BE2C (cell line): ENCODE measurements around the gene RNF220.

Experiments used
- DNase-seq: peaks from one replicate; pipeline ENCODE4 v3.0.0-alpha.2; 2020
- H3K27me3 ChIP-seq: fragments of 250-450 bp; sonication (Bioruptor Pico); 2 replicates; pipeline ENCODE4 v1.5.1; 2020; ENCODE audit warnings: mild to moderate bottlenecking
- H3K36me3 ChIP-seq: fragments of 250-450 bp; sonication (Bioruptor Pico); 2 replicates; pipeline ENCODE4 v1.5.1; 2020; ENCODE audit warnings: mild to moderate bottlenecking
- H3K4me1 ChIP-seq: fragments of 250-450 bp; sonication (Bioruptor Pico); 2 replicates; pipeline ENCODE4 v1.5.1; 2020
- H3K4me3 ChIP-seq: 2 replicates; pipeline ENCODE4 v1.5.1; 2011; ENCODE audit warnings: low read depth, low read length
- H3K9me3 ChIP-seq: fragments of 250-450 bp; sonication (Bioruptor Pico); 2 replicates; pipeline ENCODE4 v1.5.1; 2020
- TF ChIP-seq, protein P1 (sequence below): IDR thresholded peaks from 2 replicates; pipeline ENCODE4 v1.5.1; 2012; ENCODE audit warnings: mild to moderate bottlenecking, low read depth, low read length

The RNF220 gene

DNA sequence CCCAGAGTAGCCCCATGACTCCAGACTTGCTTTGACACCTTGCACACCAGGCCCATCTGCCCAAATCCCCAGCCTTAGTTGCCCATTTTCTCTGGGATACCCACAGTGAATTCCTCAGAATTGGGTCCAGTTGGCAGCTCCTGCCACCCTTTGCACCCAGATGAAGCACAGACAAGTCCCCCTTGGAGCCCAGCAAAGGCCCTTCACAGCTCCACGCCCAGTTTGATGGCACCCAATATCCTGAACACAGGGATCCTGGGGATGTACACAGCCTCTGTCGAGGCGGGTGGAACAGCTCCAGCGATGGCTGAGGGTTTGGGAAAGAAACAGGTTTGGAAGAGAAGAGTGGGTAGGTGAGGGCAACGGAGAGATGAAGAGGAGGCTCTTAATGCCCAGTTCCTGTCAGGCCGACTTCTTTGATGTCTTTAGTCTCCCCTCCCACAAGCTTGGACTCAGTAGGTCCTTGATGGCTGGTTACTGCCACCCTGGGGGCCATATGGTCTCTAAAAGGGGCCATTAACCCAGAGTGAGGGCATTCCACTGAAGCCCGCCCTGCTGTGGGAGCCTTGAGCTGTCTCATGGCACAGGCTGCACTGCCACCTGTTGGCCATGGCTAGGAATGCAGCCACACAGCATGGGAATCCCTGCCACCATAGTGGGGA, 247.5 kb downstream of the RNF220 start:
- peak; percentile 67 for DNase-seq
- no peaks in the 10 kb centered on the region for H3K4me1 ChIP-seq
- no peaks in the 10 kb centered on the region for H3K9me3 ChIP-seq
- peaks cover 3% of the 10 kb centered on the region; the same call in 1 of the 2 replicates for H3K36me3 ChIP-seq
- no peak overlapping the region for H3K4me3 ChIP-seq
- H3K27me3 ChIP-seq, result no peaks in the 10 kb centered on the region
- TF ChIP-seq, protein P1, sequence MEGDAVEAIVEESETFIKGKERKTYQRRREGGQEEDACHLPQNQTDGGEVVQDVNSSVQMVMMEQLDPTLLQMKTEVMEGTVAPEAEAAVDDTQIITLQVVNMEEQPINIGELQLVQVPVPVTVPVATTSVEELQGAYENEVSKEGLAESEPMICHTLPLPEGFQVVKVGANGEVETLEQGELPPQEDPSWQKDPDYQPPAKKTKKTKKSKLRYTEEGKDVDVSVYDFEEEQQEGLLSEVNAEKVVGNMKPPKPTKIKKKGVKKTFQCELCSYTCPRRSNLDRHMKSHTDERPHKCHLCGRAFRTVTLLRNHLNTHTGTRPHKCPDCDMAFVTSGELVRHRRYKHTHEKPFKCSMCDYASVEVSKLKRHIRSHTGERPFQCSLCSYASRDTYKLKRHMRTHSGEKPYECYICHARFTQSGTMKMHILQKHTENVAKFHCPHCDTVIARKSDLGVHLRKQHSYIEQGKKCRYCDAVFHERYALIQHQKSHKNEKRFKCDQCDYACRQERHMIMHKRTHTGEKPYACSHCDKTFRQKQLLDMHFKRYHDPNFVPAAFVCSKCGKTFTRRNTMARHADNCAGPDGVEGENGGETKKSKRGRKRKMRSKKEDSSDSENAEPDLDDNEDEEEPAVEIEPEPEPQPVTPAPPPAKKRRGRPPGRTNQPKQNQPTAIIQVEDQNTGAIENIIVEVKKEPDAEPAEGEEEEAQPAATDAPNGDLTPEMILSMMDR, result peak; percentile 83

DNA sequence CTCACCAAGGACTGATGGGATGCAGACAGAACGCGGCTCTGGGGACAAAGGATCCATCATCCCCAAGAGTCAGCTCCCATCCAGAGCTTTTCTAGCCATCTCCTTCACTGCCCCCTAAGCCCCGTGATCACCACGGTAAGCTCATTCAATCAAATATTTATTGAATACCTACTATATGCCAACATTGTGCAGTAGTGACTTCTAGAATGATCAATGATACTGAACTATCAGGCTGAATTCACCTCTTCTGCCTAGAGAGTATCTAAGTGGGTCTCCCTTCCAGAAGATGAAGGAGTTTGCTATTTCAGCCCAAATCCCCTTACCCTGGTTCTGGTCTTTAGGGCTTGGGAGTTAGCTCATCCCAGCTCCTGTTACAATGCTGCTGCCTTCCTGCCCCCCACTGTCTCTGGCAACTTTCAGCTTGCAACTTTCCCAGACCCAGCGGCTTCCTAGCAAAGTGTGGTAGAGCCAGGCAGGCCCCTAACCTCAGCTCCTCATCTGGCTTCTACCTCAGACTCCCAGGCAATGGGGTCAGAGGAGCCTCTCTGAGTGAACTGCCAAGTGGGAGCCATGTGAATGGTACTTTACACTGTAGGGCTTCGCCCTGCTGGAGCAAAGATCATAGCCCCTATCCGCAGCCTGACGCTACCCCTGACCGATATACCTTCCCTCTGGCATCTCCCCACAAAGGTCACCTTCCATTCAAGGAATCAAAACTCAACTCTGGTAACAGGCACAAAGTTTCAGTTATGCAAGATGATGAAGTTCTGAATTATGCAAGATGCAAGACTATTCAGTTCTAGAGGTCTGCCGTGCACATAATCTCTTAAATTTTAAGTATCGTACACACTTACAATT, 248.3 kb downstream of the RNF220 start:
- no peaks in the 10 kb centered on the region for H3K27me3 ChIP-seq

DNA sequence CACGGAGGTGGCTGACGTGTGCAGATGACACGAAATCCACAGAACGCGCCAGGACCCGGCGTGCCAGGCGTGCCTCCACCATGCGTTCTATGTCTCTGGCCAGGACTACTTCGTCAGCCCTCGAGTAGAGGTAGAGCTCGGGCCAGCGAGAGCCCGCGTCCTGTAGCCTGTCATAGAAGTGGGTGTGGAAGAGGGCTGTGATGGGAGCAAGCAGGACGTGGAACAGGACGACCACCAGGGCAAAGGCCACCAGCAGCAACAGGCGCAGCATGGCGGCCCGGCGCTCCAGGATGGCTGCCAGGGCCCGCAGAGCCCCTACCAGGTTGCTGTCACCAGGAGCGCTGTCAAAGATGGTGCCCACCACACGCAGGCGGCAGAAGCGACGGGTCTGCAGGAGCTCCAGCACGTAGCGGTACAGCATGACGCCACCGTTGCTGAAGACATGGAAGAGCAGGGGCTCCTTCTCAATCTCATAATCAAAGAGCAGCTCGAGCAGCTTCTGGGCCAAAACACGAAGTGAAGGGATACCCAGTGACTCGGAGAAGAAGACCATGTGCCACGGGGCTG, 249.6 kb downstream of the RNF220 start:
- TF ChIP-seq, protein P1, result no peak
- DNase-seq, result no peak
- H3K4me1 ChIP-seq, result no peaks in the 10 kb centered on the region

More for the DNA sequence above, 248.3 kb downstream of the RNF220 start:
- Histone ChIP-seq H3K4me1 (no peaks in the 10 kb centered on the region), H3K36me3 (peaks cover 3% of the 10 kb centered on the region; the same call in 1 of the 2 replicates), H3K9me3 (no peaks in the 10 kb centered on the region), H3K4me3 (no peak overlapping the region)
- TF ChIP-seq, protein P1, result no peak
- no peak for DNase-seq

DNA sequence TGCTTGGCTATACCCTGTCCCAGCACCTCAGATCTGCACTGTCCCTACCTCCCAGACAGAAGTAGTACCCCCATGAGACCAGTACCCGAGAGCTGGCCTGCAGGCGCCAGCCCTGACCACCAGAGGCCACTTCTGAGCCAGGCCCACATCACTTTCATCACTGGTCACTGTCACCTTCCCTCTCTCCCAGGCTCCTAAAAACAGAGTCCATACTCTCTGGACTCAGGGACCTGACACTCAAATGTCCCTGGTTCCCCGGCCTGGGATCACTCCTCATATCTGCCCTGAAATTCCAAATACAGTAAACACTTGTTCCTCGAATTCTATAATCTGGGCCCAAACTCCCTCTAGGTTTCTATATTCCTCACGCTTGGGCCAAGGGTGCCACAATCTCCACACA, 250.6 kb downstream of the RNF220 start:
- peak; percentile 38 for DNase-seq
- no peak overlapping the region for H3K4me3 ChIP-seq

More for the DNA sequence above, 249.6 kb downstream of the RNF220 start:
- Histone ChIP-seq H3K36me3 (peaks cover 2% of the 10 kb centered on the region; the same call in 1 of the 2 replicates), H3K27me3 (no peaks in the 10 kb centered on the region), H3K9me3 (no peaks in the 10 kb centered on the region), H3K4me3 (no peak overlapping the region)

DNA sequence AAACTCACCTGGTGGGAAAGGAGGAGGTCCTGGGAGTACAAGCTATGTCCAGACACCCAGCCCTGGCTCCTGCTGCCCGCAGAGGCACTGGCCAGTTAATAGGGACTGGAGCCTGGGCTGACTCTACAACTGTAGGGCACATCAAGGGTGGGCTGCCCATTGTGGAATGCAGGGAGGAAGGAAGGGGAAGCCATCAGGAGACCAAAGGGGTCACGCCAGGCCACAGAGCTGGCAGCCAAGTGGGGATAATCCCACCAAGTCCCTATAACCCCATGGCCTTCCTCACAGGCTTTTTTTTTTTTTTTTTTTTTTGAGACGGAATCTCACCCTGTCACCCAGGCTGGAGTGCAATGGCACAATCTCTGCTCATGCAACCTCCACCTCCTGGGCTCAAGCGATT, 254.5 kb downstream of the RNF220 start:
- DNase-seq, result no peak
- Histone ChIP-seq H3K27me3 (no peaks in the 10 kb centered on the region), H3K4me3 (no peak overlapping the region), H3K9me3 (no peaks in the 10 kb centered on the region), H3K36me3 (no peaks in the 10 kb centered on the region), H3K4me1 (no peaks in the 10 kb centered on the region)
- TF ChIP-seq, protein P1, result no peak

More for the DNA sequence above, 250.6 kb downstream of the RNF220 start:
- Histone ChIP-seq H3K9me3 (no peaks in the 10 kb centered on the region), H3K36me3 (no peaks in the 10 kb centered on the region), H3K27me3 (no peaks in the 10 kb centered on the region), H3K4me1 (no peaks in the 10 kb centered on the region)
- TF ChIP-seq, protein P1, result peak; percentile 67

DNA sequence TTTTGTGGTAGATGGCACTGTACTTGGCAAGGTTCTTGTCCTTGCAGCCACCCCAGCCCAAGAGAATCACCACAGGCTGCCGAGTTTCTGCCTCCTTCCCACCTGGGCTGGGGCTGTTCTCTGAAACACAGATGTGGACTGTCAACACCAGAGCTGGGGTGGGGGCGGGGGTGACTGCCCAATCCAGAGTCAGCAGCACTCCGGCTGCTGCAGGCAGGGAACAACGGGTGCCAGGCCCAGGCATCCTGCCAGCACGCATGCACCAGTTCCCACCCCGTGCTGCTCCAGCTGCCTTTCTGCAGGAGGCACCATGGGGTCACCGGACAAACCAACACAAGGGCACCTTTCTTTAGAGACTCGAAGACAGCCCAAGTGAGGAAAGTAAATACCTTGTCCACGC, 255.1 kb downstream of the RNF220 start:
- H3K4me1 ChIP-seq, result no peaks in the 10 kb centered on the region
- no peaks in the 10 kb centered on the region for H3K36me3 ChIP-seq
- no peaks in the 10 kb centered on the region for H3K27me3 ChIP-seq
- no peaks in the 10 kb centered on the region for H3K9me3 ChIP-seq
- DNase-seq, result peak; percentile 80
- TF ChIP-seq, protein P1, result no peak
- H3K4me3 ChIP-seq, result no peak overlapping the region
